Right lobe of liver (tissue), 4 donors: ENCODE results near the gene PDLIM3.

ENCODE experiments used
- CTCF ChIP-seq, 4 donors: fragments of 200-600 bp in 3 of 4; fragments of 450-650 bp in 1 of 4; IDR thresholded peaks; one replicate each; pipeline versions ENCODE4 v1.5.1 to v1.8.0; 2016 to 2022; ENCODE audit warnings: antibody characterized with exemption in 4 of 4, mild to moderate bottlenecking in 2 of 4
- POLR2A ChIP-seq: fragments of 450-650 bp; IDR thresholded peaks from one replicate; pipeline ENCODE4 v1.6.1; 2017; ENCODE audit warnings: antibody characterized with exemption, mild to moderate bottlenecking
- donor health status: DM: no; HTN: no; CAD: no.
- donor health status: DM: no; HTN: no; CAD: no.
- donor health status: DM: no; HTN: yes; CAD: no.

GRCh38 chr4:185540040-185540439 is 4.7 kb upstream of the PDLIM3 start:
- TF ChIP-seq POLR2A (no peak), CTCF (IDR thresholded peaks at IDR 0.05) (no peak)
